ENCODE data around the gene MAN1C1. TPM values are rescaled to one million over a fixed set of nuclear protein-coding genes. Genes with fewer than 3 reads are reported as not detected.

Gene MAN1C1
- total and polyA plus RNA-seq, 2 donors (not counting 1 experiment from before 2014, with no cell fraction given) = 0.31 to 0.89 TPM

DNA sequence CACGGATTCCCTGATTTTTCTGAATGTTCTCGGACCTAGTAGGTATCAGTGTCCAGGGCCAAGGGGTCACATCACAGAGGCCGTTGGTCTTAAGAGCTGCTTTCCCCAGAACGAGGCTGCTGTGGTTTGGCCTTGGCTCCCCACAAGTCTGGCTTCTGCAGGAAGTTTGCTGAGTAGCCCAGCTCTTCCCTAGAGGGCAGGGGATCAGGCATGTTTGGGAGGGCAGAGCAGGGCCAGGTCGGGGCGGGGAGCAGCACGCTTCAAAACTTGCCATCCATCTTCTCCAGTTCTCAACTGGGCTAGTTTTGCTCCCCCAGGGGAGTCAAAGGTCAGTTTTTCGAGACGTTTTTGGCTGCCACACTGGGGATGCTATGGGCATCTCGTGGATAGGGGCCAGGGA lies 37.0 kb downstream of the MAN1C1 start:
- ChIA-PET POLR2A (no interaction called here), CTCF (no interaction called here)
- WGBS (ENCODE audit: insufficient coverage) = 59% methylated on average over 7 of the region's 10 CpGs
- Histone ChIP-seq H3K27ac (ENCODE audit: low read length in 2 of 2) (no peak overlapping the region), H3K4me3 (ENCODE audit: control extremely low read depth in 1 of 5, extremely low read depth in 1 of 5, insufficient read depth in 1 of 5, low read depth in 2 of 5, low read length in 4 of 5) (no peak overlapping the region), H3K79me2 (ENCODE audit: control insufficient read depth, insufficient read depth, low read length) (no peaks in the 10 kb centered on the region), H3K36me3 (replicated peaks in 1 of 2; ENCODE audit: control extremely low read depth in 1 of 2, control insufficient read depth in 1 of 2, extremely low read depth in 1 of 2, insufficient read depth in 2 of 2, low read length in 1 of 2) (no peaks in the 10 kb centered on the region), H3K9me3 (ENCODE audit: control extremely low read depth in 1 of 3, control insufficient read depth in 2 of 3, insufficient read depth in 1 of 3, low read length in 2 of 3) (no peaks in the 10 kb centered on the region), H3K9ac (ENCODE audit: low read length) (no peak overlapping the region), H4K20me1 (ENCODE audit: control insufficient read depth, insufficient read depth, low read length, poor library complexity, severe bottlenecking) (no peaks in the 10 kb centered on the region), H2AFZ (ENCODE audit: insufficient read depth, low read depth, low read length, poor library complexity, severe bottlenecking) (no peak overlapping the region), H3K4me2 (replicated peaks; ENCODE audit: low read depth, low read length, poor library complexity, severe bottlenecking) (no peak overlapping the region), H3K4me1 (ENCODE audit: control insufficient read depth in 2 of 2, insufficient read depth in 2 of 2, low read length in 2 of 2) (peaks cover 8 to 10% of the 10 kb centered on the region in 2 donors), H3K27me3 (replicated peaks in 1 of 4; ENCODE audit: control extremely low read depth in 1 of 4, control insufficient read depth in 3 of 4, insufficient read depth in 4 of 4, low read length in 3 of 4) (no peaks in the 10 kb centered on the region)
- ATAC-seq (ENCODE audit: low read depth) (no peak), DNase-seq (no peak)
- intact Hi-C loops (cut with micrococcal nuclease) = no loop called here
- Mint-ChIP-seq H3K9me3 (ENCODE audit: insufficient read depth) (no peaks in the 10 kb centered on the region), H3K4me1 (peaks cover 11% of the 10 kb centered on the region), H3K4me3 (no peak overlapping the region), H3K27me3 (peaks cover 5% of the 10 kb centered on the region), H3K27ac (no peak overlapping the region)
- no peak for TF ChIP-seq EZH2 (IDR thresholded peaks at IDR 0.05; ENCODE audit: borderline replicate concordance, insufficient read depth, low read depth, low read length, poor library complexity, severe bottlenecking)
- TF ChIP-seq, protein P1, sequence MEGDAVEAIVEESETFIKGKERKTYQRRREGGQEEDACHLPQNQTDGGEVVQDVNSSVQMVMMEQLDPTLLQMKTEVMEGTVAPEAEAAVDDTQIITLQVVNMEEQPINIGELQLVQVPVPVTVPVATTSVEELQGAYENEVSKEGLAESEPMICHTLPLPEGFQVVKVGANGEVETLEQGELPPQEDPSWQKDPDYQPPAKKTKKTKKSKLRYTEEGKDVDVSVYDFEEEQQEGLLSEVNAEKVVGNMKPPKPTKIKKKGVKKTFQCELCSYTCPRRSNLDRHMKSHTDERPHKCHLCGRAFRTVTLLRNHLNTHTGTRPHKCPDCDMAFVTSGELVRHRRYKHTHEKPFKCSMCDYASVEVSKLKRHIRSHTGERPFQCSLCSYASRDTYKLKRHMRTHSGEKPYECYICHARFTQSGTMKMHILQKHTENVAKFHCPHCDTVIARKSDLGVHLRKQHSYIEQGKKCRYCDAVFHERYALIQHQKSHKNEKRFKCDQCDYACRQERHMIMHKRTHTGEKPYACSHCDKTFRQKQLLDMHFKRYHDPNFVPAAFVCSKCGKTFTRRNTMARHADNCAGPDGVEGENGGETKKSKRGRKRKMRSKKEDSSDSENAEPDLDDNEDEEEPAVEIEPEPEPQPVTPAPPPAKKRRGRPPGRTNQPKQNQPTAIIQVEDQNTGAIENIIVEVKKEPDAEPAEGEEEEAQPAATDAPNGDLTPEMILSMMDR (IDR thresholded peaks at IDR 0.05) = no peak

DNA sequence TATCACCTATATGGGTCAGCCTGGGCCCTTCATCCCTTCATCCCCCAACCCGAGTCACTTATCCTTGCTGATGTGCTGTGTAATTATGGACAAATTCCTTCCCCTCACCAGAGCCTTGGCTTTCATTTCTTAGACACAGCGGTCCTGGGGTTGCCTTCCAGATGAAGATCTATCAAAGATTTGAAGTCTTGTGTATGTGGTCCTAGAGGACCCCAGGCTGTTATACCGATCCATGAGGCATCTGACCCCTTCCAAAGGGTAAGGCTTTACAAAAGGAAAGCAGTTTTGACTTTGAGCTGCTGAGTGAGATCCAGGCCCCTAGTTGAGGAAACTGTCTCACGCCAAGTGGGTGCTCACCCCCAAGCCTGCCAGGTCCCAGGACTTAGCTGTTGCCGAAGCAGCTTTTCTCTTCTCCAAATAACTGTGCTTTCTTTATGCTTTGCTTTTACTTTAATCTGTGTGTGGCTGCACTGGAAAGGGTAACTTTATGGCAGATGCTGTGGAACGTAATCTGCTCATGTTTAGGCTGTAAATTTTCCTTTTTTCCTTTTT lies 37.6 kb downstream of the MAN1C1 start:
- Histone ChIP-seq H3K27ac (ENCODE audit: low read length in 2 of 2) (no peak overlapping the region), H3K27me3 (replicated peaks in 1 of 4; ENCODE audit: control extremely low read depth in 1 of 4, control insufficient read depth in 3 of 4, insufficient read depth in 4 of 4, low read length in 3 of 4) (no peaks in the 10 kb centered on the region), H3K79me2 (ENCODE audit: control insufficient read depth, insufficient read depth, low read length) (no peaks in the 10 kb centered on the region), H4K20me1 (ENCODE audit: control insufficient read depth, insufficient read depth, low read length, poor library complexity, severe bottlenecking) (no peaks in the 10 kb centered on the region), H2AFZ (ENCODE audit: insufficient read depth, low read depth, low read length, poor library complexity, severe bottlenecking) (no peak overlapping the region), H3K36me3 (replicated peaks in 1 of 2; ENCODE audit: control extremely low read depth in 1 of 2, control insufficient read depth in 1 of 2, extremely low read depth in 1 of 2, insufficient read depth in 2 of 2, low read length in 1 of 2) (no peaks in the 10 kb centered on the region), H3K4me1 (ENCODE audit: control insufficient read depth in 2 of 2, insufficient read depth in 2 of 2, low read length in 2 of 2) (peaks cover 8 to 10% of the 10 kb centered on the region in 2 donors), H3K9ac (ENCODE audit: low read length) (no peak overlapping the region), H3K4me2 (replicated peaks; ENCODE audit: low read depth, low read length, poor library complexity, severe bottlenecking) (no peak overlapping the region), H3K4me3 (ENCODE audit: control extremely low read depth in 1 of 5, extremely low read depth in 1 of 5, insufficient read depth in 1 of 5, low read depth in 2 of 5, low read length in 4 of 5) (no peak overlapping the region), H3K9me3 (ENCODE audit: control extremely low read depth in 1 of 3, control insufficient read depth in 2 of 3, insufficient read depth in 1 of 3, low read length in 2 of 3) (no peaks in the 10 kb centered on the region)
- Mint-ChIP-seq H3K4me1 (peaks cover 13% of the 10 kb centered on the region), H3K9me3 (ENCODE audit: insufficient read depth) (no peaks in the 10 kb centered on the region), H3K27me3 (peaks cover 5% of the 10 kb centered on the region), H3K4me3 (no peak overlapping the region), H3K27ac (no peak overlapping the region)
- ATAC-seq (ENCODE audit: low read depth) (no peak), DNase-seq (no peak)
- POLR2A ChIA-PET = no interaction called here
- 100% methylated on average over 2 of the region's 6 CpGs for WGBS (ENCODE audit: insufficient coverage)
- CTCF ChIA-PET = no interaction called here
- intact Hi-C loops (cut with micrococcal nuclease) = no loop called here
- TF ChIP-seq, protein P1 (IDR thresholded peaks at IDR 0.05) = no peak
- no peak for TF ChIP-seq EZH2 (IDR thresholded peaks at IDR 0.05; ENCODE audit: borderline replicate concordance, insufficient read depth, low read depth, low read length, poor library complexity, severe bottlenecking)
